ENCODE results near the gene AR.

The AR gene, protein sequence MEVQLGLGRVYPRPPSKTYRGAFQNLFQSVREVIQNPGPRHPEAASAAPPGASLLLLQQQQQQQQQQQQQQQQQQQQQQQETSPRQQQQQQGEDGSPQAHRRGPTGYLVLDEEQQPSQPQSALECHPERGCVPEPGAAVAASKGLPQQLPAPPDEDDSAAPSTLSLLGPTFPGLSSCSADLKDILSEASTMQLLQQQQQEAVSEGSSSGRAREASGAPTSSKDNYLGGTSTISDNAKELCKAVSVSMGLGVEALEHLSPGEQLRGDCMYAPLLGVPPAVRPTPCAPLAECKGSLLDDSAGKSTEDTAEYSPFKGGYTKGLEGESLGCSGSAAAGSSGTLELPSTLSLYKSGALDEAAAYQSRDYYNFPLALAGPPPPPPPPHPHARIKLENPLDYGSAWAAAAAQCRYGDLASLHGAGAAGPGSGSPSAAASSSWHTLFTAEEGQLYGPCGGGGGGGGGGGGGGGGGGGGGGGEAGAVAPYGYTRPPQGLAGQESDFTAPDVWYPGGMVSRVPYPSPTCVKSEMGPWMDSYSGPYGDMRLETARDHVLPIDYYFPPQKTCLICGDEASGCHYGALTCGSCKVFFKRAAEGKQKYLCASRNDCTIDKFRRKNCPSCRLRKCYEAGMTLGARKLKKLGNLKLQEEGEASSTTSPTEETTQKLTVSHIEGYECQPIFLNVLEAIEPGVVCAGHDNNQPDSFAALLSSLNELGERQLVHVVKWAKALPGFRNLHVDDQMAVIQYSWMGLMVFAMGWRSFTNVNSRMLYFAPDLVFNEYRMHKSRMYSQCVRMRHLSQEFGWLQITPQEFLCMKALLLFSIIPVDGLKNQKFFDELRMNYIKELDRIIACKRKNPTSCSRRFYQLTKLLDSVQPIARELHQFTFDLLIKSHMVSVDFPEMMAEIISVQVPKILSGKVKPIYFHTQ

DNA sequence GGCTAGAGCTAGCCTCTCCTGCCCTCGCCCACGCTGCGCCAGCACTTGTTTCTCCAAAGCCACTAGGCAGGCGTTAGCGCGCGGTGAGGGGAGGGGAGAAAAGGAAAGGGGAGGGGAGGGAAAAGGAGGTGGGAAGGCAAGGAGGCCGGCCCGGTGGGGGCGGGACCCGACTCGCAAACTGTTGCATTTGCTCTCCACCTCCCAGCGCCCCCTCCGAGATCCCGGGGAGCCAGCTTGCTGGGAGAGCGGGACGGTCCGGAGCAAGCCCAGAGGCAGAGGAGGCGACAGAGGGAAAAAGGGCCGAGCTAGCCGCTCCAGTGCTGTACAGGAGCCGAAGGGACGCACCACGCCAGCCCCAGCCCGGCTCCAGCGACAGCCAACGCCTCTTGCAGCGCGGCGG is at the start of gene AR:
AR (plus strand) TSS at position 204 of the 400 bp plus-strand sequence. CDS start 1,126 bp downstream, outside the sequence.
- DNase-seq (ENCODE audit: low read depth) = no peak

DNA sequence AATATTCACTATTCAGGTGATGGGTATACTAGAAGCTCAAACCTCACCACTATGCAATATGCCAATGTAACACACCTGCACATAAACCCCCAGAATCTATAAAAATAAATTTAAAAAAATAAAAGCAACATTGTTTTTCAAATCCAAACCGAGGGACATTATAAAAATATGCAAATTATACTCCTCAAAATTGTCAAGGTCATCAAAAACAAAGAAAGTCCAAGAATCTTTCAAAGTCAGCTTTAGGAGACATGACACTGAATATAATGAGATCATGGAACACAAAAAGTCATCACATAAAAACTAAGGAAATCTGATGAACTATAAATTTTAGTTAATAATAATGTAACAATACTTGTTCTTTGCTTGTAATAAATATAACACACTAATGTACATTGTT is 43.2 kb upstream of the AR start:
- no peak for DNase-seq (ENCODE audit: low read depth)

DNA sequence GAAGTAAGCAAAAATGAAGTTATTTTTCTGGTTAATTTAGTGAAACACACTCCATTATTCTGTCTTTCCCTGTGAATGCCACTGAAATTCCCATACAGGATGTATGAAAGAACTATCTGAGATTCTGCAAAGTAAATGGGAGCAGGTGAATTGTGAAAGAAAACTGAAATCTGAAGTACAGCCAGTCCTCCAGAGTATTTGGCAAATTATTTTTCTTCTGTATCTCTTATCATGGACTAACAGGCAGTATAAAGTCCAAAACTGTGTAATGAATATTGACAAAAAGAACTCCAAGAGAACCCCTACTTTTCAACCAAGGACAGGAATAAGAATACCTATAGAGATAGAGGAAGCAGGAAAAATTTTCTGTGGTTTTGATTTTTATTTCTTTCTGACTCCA is 40.8 kb upstream of the AR start:
- no peak for DNase-seq (ENCODE audit: low read depth)

DNA sequence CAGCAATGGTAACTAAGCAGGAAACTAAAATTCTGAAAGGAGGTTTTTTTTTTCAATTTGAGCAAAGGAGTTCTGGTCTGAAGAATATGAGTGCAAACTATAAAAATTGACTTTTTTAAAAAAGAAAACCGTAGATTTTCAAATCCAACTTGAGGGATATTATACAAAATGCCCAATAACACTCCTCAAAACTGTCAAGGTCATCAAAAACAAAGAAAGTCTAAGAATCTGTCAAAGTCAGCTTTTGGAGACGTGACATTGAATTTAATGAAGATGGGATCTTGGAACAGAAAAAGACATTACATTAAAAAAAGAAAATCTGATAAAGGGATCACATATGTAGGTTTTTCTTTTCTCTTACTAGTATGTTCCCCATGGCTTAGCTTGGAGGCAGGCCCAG is 40.4 kb upstream of the AR start:
- DNase-seq (ENCODE audit: low read depth) = no peak

DNA sequence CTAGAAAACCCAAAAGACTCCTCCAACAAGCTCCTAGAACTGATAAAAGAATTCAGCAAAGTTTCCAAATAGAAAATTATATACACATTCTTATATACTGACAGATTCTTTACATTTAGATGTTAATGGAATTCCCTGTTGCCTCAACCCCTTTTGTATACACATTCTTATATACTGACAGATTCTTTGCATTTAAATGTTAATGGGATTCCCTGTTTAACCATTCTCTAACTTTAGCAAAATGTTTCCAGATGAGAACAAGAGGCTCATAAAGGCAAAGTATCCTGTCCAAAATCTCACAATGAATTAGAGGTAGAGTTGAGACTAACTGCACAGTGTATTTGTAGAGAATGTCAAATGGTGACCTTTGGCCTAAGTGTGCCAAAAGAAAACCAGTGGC is 23.1 kb upstream of the AR start:
- no peak for DNase-seq (ENCODE audit: low read depth)

DNA sequence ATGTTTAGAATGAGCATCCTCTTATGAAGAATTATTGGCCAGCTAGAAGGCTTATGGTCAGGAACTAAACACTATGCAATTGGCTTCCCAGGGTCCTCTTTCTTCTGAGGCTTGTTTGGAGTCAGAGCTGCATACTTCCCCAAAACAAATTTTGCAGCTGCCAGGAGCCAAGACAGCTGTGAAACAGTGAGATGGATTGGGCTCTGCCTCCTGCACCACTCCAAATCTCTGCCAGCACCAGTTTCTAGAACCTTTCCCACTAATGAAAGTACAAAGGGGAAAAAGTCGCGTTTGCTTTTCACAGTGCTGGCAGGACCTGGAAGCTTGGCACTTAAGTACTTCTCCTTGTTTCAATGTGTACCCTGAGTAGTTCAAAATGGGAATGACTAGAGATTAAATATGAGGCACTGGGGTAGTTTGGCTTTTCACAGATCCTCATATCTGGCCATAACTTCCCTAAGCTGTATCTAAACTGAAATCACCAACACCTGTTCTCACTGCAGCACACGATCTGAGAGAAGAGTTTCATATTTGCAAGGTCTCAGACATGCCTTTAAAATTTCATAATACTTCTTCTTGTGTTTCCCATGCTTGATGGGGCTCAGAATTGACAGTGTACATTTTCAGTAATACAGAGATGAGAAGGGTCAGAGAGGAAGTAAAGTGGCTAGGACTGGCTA is 20.7 kb upstream of the AR start:
- DNase-seq (ENCODE audit: low read depth) = no peak

DNA sequence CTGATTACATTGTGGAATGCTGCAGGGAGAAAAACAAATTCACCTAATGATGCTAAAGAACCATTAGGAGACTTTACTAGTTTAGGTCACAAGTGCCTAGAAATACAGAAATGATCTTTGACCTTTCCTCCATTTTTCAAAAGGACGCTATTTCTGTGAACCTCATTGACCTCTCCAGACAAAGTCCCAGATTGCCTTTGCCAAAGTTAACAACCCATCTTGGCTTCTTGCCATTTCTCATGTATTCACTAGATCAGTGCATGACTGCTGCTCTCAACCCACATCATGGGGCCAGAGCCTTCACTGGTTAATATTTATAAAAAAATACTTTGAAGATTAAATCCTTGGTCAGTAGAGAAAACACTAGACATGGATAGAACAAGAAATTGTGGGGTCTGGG is 19.9 kb upstream of the AR start:
- DNase-seq (ENCODE audit: low read depth) = no peak

DNA sequence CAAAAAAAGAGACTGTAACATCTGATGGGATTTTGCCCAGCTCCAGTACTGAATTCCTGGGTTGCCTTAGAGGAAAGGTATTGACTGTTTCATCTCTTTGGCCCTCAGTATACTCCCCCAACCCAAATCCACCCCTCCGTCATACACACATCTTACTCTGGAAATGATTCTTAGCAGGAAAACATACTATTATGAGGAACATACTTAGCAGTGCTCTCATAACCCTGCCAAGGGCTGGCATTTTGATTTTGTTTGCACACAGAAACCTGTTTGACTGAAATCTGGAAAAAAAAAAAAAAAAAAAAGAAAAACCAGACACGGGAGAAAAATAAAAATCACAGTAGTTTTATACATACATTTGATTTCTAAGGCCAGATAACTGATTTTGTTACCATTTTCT is 19.4 kb upstream of the AR start:
- no peak for DNase-seq (ENCODE audit: low read depth)

DNA sequence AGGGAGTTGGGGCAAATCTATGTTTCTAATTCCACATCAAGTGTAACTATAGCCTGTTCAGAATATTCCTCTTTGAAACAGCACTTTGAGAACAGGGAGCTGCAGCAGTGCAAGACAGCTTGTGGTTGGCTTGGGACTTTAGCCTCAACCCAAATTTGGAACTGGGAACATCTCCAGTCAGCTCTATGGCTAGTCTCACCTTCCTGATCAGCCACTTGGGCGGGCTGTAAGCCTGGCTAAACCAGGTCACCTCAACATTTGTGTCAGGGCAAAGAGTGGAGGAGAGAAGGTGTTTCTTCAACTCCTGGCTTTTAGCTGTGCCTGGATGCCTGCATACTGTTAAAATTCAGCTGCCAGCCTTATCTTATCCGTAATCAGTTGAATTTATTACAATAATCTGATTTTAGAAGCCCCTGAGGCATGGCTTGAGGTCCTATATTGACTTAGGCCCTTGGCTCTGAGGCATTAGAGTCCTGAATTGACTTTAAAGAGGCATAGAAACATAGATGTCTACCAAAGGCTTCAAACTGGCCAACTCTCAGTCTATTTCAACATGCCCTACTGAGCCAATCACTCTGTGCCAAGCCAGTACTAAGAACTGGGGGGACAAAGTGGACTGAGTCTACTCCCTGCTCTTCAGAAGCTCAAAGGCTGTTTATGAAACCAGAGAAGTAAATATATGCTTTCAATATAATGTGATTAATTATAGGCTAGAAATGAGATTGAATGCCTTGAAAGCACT is 18.7 kb upstream of the AR start:
- no peak for DNase-seq (ENCODE audit: low read depth)

DNA sequence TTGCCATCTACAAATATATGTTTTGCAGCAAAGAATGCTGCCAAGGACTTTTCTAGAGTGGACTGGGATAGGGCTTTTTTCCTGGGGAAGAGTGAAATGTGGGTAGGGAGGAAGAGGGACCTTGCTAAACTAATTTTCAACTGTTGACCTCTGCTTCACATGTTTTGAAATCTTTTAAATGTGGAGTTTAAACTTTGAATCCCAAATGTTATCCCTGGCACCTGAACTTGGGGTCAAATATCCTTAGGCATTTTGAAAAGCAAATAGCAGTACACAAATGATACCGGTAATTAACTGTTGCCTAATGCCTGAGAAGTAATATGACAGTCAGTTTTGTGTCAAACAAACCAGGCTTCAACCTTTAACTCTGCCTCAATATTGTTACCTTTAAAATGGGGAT is 7.3 kb upstream of the AR start:
- DNase-seq (ENCODE audit: low read depth) = no peak

DNA sequence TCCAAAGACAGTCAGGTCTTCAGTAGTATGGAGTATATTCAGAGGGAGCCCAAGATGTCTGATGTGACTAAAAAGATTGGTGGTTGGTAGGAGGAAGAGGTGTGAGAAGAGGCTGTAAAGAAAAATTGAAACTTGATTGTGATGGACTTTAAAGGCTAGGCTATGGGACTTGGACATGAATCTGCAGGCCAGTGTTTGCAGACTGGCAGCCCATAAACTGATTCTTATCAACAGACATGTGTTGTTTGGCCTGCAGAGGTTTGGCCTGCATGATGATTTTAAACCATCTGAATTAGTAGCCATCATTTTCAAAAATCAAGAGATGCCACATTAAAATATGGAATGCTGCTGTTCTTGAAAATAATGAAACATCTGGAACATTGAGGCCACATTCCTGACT is 5.4 kb upstream of the AR start:
- DNase-seq (ENCODE audit: low read depth) = no peak

DNA sequence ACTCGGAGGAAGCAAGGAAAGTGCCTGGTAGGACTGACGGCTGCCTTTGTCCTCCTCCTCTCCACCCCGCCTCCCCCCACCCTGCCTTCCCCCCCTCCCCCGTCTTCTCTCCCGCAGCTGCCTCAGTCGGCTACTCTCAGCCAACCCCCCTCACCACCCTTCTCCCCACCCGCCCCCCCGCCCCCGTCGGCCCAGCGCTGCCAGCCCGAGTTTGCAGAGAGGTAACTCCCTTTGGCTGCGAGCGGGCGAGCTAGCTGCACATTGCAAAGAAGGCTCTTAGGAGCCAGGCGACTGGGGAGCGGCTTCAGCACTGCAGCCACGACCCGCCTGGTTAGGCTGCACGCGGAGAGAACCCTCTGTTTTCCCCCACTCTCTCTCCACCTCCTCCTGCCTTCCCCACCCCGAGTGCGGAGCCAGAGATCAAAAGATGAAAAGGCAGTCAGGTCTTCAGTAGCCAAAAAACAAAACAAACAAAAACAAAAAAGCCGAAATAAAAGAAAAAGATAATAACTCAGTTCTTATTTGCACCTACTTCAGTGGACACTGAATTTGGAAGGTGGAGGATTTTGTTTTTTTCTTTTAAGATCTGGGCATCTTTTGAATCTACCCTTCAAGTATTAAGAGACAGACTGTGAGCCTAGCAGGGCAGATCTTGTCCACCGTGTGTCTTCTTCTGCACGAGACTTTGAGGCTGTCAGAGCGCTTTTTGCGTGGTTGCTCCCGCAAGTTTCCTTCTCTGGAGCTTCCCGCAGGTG is 637 bp downstream of the AR start:
- no peak for DNase-seq (ENCODE audit: low read depth)

DNA sequence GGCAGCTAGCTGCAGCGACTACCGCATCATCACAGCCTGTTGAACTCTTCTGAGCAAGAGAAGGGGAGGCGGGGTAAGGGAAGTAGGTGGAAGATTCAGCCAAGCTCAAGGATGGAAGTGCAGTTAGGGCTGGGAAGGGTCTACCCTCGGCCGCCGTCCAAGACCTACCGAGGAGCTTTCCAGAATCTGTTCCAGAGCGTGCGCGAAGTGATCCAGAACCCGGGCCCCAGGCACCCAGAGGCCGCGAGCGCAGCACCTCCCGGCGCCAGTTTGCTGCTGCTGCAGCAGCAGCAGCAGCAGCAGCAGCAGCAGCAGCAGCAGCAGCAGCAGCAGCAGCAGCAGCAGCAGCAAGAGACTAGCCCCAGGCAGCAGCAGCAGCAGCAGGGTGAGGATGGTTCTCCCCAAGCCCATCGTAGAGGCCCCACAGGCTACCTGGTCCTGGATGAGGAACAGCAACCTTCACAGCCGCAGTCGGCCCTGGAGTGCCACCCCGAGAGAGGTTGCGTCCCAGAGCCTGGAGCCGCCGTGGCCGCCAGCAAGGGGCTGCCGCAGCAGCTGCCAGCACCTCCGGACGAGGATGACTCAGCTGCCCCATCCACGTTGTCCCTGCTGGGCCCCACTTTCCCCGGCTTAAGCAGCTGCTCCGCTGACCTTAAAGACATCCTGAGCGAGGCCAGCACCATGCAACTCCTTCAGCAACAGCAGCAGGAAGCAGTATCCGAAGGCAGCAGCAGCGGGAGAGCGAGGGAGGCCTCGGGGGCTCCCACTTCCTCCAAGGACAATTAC is 1.4 kb downstream of the AR start:
- no peak for DNase-seq (ENCODE audit: low read depth)

DNA sequence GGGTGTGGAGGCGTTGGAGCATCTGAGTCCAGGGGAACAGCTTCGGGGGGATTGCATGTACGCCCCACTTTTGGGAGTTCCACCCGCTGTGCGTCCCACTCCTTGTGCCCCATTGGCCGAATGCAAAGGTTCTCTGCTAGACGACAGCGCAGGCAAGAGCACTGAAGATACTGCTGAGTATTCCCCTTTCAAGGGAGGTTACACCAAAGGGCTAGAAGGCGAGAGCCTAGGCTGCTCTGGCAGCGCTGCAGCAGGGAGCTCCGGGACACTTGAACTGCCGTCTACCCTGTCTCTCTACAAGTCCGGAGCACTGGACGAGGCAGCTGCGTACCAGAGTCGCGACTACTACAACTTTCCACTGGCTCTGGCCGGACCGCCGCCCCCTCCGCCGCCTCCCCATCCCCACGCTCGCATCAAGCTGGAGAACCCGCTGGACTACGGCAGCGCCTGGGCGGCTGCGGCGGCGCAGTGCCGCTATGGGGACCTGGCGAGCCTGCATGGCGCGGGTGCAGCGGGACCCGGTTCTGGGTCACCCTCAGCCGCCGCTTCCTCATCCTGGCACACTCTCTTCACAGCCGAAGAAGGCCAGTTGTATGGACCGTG is 2.2 kb downstream of the AR start:
- DNase-seq (ENCODE audit: low read depth) = no peak

DNA sequence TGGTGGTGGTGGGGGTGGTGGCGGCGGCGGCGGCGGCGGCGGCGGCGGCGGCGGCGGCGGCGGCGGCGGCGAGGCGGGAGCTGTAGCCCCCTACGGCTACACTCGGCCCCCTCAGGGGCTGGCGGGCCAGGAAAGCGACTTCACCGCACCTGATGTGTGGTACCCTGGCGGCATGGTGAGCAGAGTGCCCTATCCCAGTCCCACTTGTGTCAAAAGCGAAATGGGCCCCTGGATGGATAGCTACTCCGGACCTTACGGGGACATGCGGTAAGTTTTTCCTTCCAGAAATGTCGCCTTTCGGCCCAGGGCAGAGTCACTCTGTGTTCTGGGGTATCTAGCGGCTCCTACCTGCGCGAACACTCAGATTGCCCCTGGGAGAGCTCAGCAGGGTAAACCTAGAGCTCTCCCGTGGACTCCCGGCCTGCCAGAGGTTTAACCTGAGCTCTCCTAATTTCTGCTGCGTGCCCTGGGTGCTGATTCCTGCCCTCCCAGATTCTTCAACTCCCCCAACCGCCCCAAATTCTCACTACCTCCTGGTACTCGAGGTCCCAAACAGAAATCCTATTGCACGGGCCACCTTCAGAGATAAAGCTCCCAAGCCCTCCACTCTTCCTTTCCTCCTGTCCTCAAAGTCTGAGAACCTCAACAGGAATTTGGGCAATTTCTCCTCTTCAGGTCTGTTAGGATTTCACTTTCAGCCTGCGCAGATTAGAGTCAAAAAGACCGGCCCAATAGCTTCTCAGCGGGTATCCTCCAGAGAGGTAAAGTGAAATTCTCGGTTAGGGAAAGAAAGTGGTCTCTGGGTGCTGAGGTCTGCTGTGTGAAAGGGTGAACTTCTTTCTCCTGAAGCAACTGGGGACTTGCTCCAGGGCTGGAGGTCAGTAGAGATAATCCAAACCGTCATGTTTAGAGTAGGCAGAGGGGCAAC is 2.9 kb downstream of the AR start:
- no peak for DNase-seq (ENCODE audit: low read depth)

DNA sequence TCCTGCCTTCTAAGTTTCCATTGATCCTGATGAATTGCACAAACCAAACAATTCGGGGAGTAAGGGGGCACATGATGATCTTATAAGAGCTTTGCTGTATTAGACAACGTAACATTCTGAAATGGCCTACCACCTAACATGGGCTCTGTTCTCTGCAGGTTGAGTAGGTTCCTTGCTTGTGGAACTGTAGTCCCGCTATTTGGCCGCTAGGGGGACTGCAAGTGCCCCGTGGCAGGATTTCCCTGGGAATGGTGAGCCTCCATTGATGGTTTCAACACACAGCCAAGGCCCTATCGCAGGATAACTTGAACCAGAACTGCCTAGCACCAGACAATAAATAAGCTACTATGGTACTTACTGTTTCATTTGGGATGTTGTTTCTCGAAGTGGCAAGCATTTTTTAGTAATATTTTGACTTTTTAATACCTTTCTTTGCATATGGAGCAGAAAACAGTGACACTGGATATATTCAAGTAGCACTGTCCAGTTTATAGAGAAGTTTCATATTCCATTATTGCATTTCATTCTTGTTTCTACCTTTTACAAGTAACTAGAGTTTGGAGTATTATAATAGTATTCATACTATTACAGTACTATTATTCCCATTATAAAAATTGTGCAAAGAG is 11.9 kb downstream of the AR start:
- DNase-seq (ENCODE audit: low read depth) = no peak

DNA sequence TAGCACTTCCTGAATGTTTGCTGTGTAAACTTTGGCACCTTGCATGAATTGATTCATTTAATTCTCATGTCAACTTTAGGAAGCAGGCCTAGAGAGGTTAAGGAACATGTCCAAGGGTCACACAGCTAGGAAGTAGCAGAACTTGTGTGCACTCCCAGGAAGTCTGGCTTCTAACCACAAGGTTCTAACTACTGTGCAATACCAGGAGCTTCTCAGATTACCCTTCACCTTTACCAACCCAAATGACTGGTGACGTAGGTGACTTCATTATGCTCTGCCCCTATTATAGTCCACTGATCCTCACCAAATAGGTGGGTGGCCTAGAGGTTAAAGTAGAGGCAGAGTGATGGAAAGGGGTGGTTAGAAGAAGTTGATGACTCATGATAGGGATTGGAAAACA is 14.4 kb downstream of the AR start:
- no peak for DNase-seq (ENCODE audit: low read depth)
